Smooth muscle cell (in vitro differentiated cells): Measurements from ENCODE around the gene NOL8. TPM values are rescaled to one million over a fixed set of nuclear protein-coding genes. Genes with fewer than 3 reads are reported as not detected.

Source experiments
- DNase-seq: peaks from one replicate; lab custom pipeline; 2025; ENCODE audit not compliant: unreplicated experiment; lab: John Stamatoyannopoulos, UW
- H2AFZ ChIP-seq: fragments of 200-600 bp; sonication (generic); 2 replicates; pipeline ENCODE4 v1.6.0; 2016; ENCODE audit warnings: antibody characterized with exemption, low read depth, mild to moderate bottlenecking
- H3F3A ChIP-seq: fragments of 200-600 bp; sonication (generic); 2 replicates; pipeline ENCODE4 v1.6.0; 2017; ENCODE audit warnings: antibody characterized with exemption, low read depth
- H3K27ac ChIP-seq: fragments of 200-600 bp; sonication (generic); 2 replicates; pipeline ENCODE4 v1.5.1; 2016; ENCODE audit warnings: low read depth, mild to moderate bottlenecking
- H3K27me3 ChIP-seq: fragments of 200-600 bp; sonication (generic); 2 replicates; pipeline ENCODE4 v1.6.1; 2016; ENCODE audit warnings: low read depth, mild to moderate bottlenecking
- H3K36me3 ChIP-seq: fragments of 200-600 bp; sonication (generic); 2 replicates; pipeline ENCODE4 v1.5.1; 2016; ENCODE audit warnings: low read depth
- H3K4me1 ChIP-seq: fragments of 200-600 bp; sonication (generic); 2 replicates; pipeline ENCODE4 v1.5.1; 2016; ENCODE audit warnings: low read depth
- H3K4me2 ChIP-seq: fragments of 200-600 bp; sonication (generic); 2 replicates; pipeline ENCODE4 v1.6.0; 2016; ENCODE audit warnings: mild to moderate bottlenecking
- H3K4me3 ChIP-seq: fragments of 200-600 bp; sonication (generic); 2 replicates; pipeline ENCODE4 v1.5.1; 2016; ENCODE audit warnings: mild to moderate bottlenecking
- H3K79me2 ChIP-seq: fragments of 200-600 bp; sonication (generic); 2 replicates; pipeline ENCODE4 v1.6.0; 2016; ENCODE audit warnings: low read depth, mild to moderate bottlenecking
- H3K9ac ChIP-seq: fragments of 200-600 bp; sonication (generic); 2 replicates; pipeline ENCODE4 v1.6.0; 2016; ENCODE audit warnings: low read depth
- H3K9me3 ChIP-seq: fragments of 200-600 bp; sonication (generic); replicated peaks from 2 replicates; pipeline ENCODE4 v1.5.1; 2016; ENCODE audit warnings: low read depth
- H4K20me1 ChIP-seq: fragments of 200-600 bp; sonication (generic); 2 replicates; pipeline ENCODE4 v1.6.0; 2016; ENCODE audit warnings: low read depth
- CTCF ChIP-seq: fragments of 200-600 bp; sonication (generic); IDR thresholded peaks from 2 replicates; pipeline ENCODE4 v1.5.1; 2017; ENCODE audit warnings: borderline replicate concordance, mild to moderate bottlenecking, antibody characterized with exemption; ENCODE audit not compliant: insufficient read depth, poor library complexity, severe bottlenecking
- WGBS: methylation state at CpG from one replicate; pipeline ENCODE4 v1.1.7; 2016; ENCODE audit warnings: low lambda C conversion rate; 5-methylcytosine and 5-hydroxymethylcytosine counted together
- polyA plus RNA-seq: library from polyadenylated mRNA; unstranded; fragments of >200 nt; fragmentation: Nextera tagmentation; extraction: Ambion mirVana; gene quantifications from 2 replicates; pipeline ENCODE4 v1.2.1, GENCODE V29; 2016
- total RNA-seq: library from RNA; depleted of rRNA; stranded (reverse); fragments of >200 nt; gene quantifications from 2 replicates; pipeline ENCODE4 v1.2.3, GENCODE V29; 2014

Gene NOL8
- total and polyA plus RNA-seq, 2 experiments from 2014 or later, result 15.1 to 21.3 TPM

- Histone ChIP-seq H3F3A (no peaks in the 10 kb centered on the region), H3K4me1 (no peaks in the 10 kb centered on the region), H3K4me2 (no peak overlapping the region), H3K9ac (no peak overlapping the region), H4K20me1 (peaks cover 13% of the 10 kb centered on the region), H3K27ac (no peak overlapping the region), H3K27me3 (no peaks in the 10 kb centered on the region), H3K36me3 (peaks cover 43% of the 10 kb centered on the region), H2AFZ (no peak overlapping the region), H3K79me2 (peaks cover 8% of the 10 kb centered on the region), H3K4me3 (no peak overlapping the region), H3K9me3 (no peaks in the 10 kb centered on the region)
- WGBS, result 76% methylated on average over 2 of the region's 2 CpGs
- DNase-seq, result no peak
- TF ChIP-seq CTCF, result no peak
Observed at GRCh38 chr9:92278110-92278509, 47.0 kb downstream of the NOL8 start.

GRCh38 chr9:92276331-92277032 is 48.7 kb downstream of the NOL8 start:
- Histone ChIP-seq H3K27ac (peak overlapping the region; percentile 43), H3K4me1 (no peaks in the 10 kb centered on the region), H3K36me3 (peaks cover 54% of the 10 kb centered on the region), H3F3A (no peaks in the 10 kb centered on the region), H3K9ac (no peak overlapping the region), H3K9me3 (no peaks in the 10 kb centered on the region), H3K27me3 (no peaks in the 10 kb centered on the region), H3K4me3 (no peak overlapping the region), H2AFZ (no peak overlapping the region), H4K20me1 (peaks cover 12% of the 10 kb centered on the region), H3K4me2 (no peak overlapping the region), H3K79me2 (peaks cover 7% of the 10 kb centered on the region)
- DNase-seq, result no peak
- 65% methylated on average over 11 of the region's 11 CpGs for WGBS
- no peak for TF ChIP-seq CTCF

GRCh38 chr9:92275541-92275940 is 49.6 kb downstream of the NOL8 start:
- Histone ChIP-seq H3K36me3 (peaks cover 60% of the 10 kb centered on the region), H3K9me3 (no peaks in the 10 kb centered on the region), H3K4me1 (no peaks in the 10 kb centered on the region)

More at GRCh38 chr9:92275541-92275940, 49.6 kb downstream of the NOL8 start:
- Histone ChIP-seq H3K79me2 (peaks cover 9% of the 10 kb centered on the region), H2AFZ (no peak overlapping the region), H3F3A (peaks cover 3% of the 10 kb centered on the region), H3K4me2 (no peak overlapping the region), H3K4me3 (no peak overlapping the region), H3K27me3 (no peaks in the 10 kb centered on the region), H3K27ac (peak overlapping the region; percentile 43), H3K9ac (no peak overlapping the region), H4K20me1 (peaks cover 12% of the 10 kb centered on the region)
- no peak for TF ChIP-seq CTCF
- DNase-seq, result no peak
- 96% methylated on average over 6 of the region's 6 CpGs for WGBS
